ENCODE data around the gene NECTIN2.

GRCh38 chr19:44812142-44812718, 33.9 kb upstream of the NECTIN2 start:
- TF ChIP-seq SUZ12 (IDR thresholded peaks at IDR 0.05) (no peak), SP1 (IDR thresholded peaks at IDR 0.05) (no peak), BHLHE40 (IDR thresholded peaks at IDR 0.05; ENCODE audit: borderline replicate concordance) (no peak), ELF4 (IDR thresholded peaks at IDR 0.05) (no peak), PKNOX1 (IDR thresholded peaks at IDR 0.05) (no peak), CTBP1 (IDR thresholded peaks at IDR 0.05; ENCODE audit: borderline replicate concordance) (no peak), FOXK2 (IDR thresholded peaks at IDR 0.05) (no peak), HDGF (IDR thresholded peaks at IDR 0.05; ENCODE audit: borderline replicate concordance) (no peak), NFRKB (IDR thresholded peaks at IDR 0.05) (no peak), TARDBP (IDR thresholded peaks at IDR 0.05) (no peak), FOXM1 (IDR thresholded peaks at IDR 0.05; ENCODE audit: borderline replicate concordance) (no peak)
